Measurements from ENCODE around the gene CDC26. TPM values are rescaled to one million over a fixed set of nuclear protein-coding genes. Genes with fewer than 3 reads are reported as not detected.
"Not testable (repeated sequence)": the region's sequence is repeated elsewhere in the genome, so short reads cannot be mapped to it uniquely, and the experiment has no call there.

The CDC26 gene
- polyA plus RNA-seq, 1 donor from 2014 or later = 88.0 TPM

- no peaks in the 10 kb centered on the region for H3K9me2 ChIP-seq (ENCODE audit: insufficient read depth, low read length)
- H3K4me2 ChIP-seq (ENCODE audit: low read length) = no peak overlapping the region
- no peaks in the 10 kb centered on the region for H3F3A ChIP-seq (ENCODE audit: insufficient read depth, low read length, poor library complexity, severe bottlenecking)
- no peak overlapping the region for H2AFZ ChIP-seq (ENCODE audit: low read depth, low read length)
- no peaks in the 10 kb centered on the region for H4K20me1 ChIP-seq (ENCODE audit: insufficient read depth)
- H3K9me3 ChIP-seq (ENCODE audit: low read length) = no peaks in the 10 kb centered on the region
- peaks cover 8% of the 10 kb centered on the region for H3K36me3 ChIP-seq (ENCODE audit: insufficient read depth, low read length)
- TF ChIP-seq POLR2AphosphoS5 (IDR thresholded peaks at IDR 0.05) = no peak
- no peak for TF ChIP-seq CTCF (IDR thresholded peaks at IDR 0.05; ENCODE audit: poor library complexity, severe bottlenecking)
- no peak for TF ChIP-seq EZH2 (IDR thresholded peaks at IDR 0.05; ENCODE audit: borderline replicate concordance, insufficient read depth, low read length, poor library complexity, severe bottlenecking)
- TF ChIP-seq MXI1 (conservative IDR thresholded peaks at IDR 0.05; ENCODE audit: poor library complexity, severe bottlenecking) = no peak
- no peak for TF ChIP-seq TAF1 (IDR thresholded peaks at IDR 0.05; ENCODE audit: low read depth)
- no peak for TF ChIP-seq EP300 (conservative IDR thresholded peaks at IDR 0.05; ENCODE audit: poor library complexity, severe bottlenecking)
- TF ChIP-seq SMC3 (conservative IDR thresholded peaks at IDR 0.05; ENCODE audit: poor library complexity) = no peak
- TF ChIP-seq RAD21 (conservative IDR thresholded peaks at IDR 0.05) = no peak
- no peak for TF ChIP-seq REST (IDR thresholded peaks at IDR 0.05; ENCODE audit: borderline replicate concordance)
- H3K9ac ChIP-seq (ENCODE audit: low read length) = no peak overlapping the region
- no peak overlapping the region for H3K27ac ChIP-seq (ENCODE audit: low read length)
- H3K27me3 ChIP-seq (ENCODE audit: insufficient read depth, low read depth, low read length) = no peaks in the 10 kb centered on the region
- H3K79me2 ChIP-seq (replicated peaks; ENCODE audit: insufficient read depth, low read length) = no peaks in the 10 kb centered on the region
- no peak overlapping the region for H3K4me3 ChIP-seq (ENCODE audit: low read length)
Measured at GRCh38 chr9:113254991-113255390, 20.4 kb downstream of the CDC26 start.

- H3K4me3 ChIP-seq (ENCODE audit: low read length) = no peak overlapping the region
- no peaks in the 10 kb centered on the region for H3F3A ChIP-seq (ENCODE audit: insufficient read depth, low read length, poor library complexity, severe bottlenecking)
- H3K9me2 ChIP-seq (ENCODE audit: insufficient read depth, low read length) = no peaks in the 10 kb centered on the region
- H3K36me3 ChIP-seq (ENCODE audit: insufficient read depth, low read length) = no peaks in the 10 kb centered on the region
- no peaks in the 10 kb centered on the region for H4K20me1 ChIP-seq (ENCODE audit: insufficient read depth)
- no peak for TF ChIP-seq EP300 (conservative IDR thresholded peaks at IDR 0.05; ENCODE audit: poor library complexity, severe bottlenecking)
- TF ChIP-seq MXI1 (conservative IDR thresholded peaks at IDR 0.05; ENCODE audit: poor library complexity, severe bottlenecking) = no peak
- no peak for TF ChIP-seq CTCF (IDR thresholded peaks at IDR 0.05; ENCODE audit: poor library complexity, severe bottlenecking)
- TF ChIP-seq SMC3 (conservative IDR thresholded peaks at IDR 0.05; ENCODE audit: poor library complexity) = no peak
- TF ChIP-seq POLR2AphosphoS5 (IDR thresholded peaks at IDR 0.05) = no peak
- TF ChIP-seq REST (IDR thresholded peaks at IDR 0.05; ENCODE audit: borderline replicate concordance) = no peak
- TF ChIP-seq EZH2 (IDR thresholded peaks at IDR 0.05; ENCODE audit: borderline replicate concordance, insufficient read depth, low read length, poor library complexity, severe bottlenecking) = no peak
- TF ChIP-seq TAF1 (IDR thresholded peaks at IDR 0.05; ENCODE audit: low read depth) = no peak
- no peak for TF ChIP-seq RAD21 (conservative IDR thresholded peaks at IDR 0.05)
- no peaks in the 10 kb centered on the region for H3K9me3 ChIP-seq (ENCODE audit: low read length)
- no peaks in the 10 kb centered on the region for H3K79me2 ChIP-seq (replicated peaks; ENCODE audit: insufficient read depth, low read length)
- no peak overlapping the region for H3K27ac ChIP-seq (ENCODE audit: low read length)
- no peaks in the 10 kb centered on the region for H3K27me3 ChIP-seq (ENCODE audit: insufficient read depth, low read depth, low read length)
- no peak overlapping the region for H2AFZ ChIP-seq (ENCODE audit: low read depth, low read length)
- H3K4me2 ChIP-seq (ENCODE audit: low read length) = no peak overlapping the region
- no peak overlapping the region for H3K9ac ChIP-seq (ENCODE audit: low read length)
Measured at GRCh38 chr9:113250807-113251206, 24.6 kb downstream of the CDC26 start.

GRCh38 chr9:113249661-113250060 is 25.7 kb downstream of the CDC26 start:
- not testable (repeated sequence) for H3K36me3 ChIP-seq (ENCODE audit: insufficient read depth, low read length); H3K4me3 ChIP-seq (ENCODE audit: low read length); H3K9me2 ChIP-seq (ENCODE audit: insufficient read depth, low read length); H3K9ac ChIP-seq (ENCODE audit: low read length); H2AFZ ChIP-seq (ENCODE audit: low read depth, low read length); H3K27ac ChIP-seq (ENCODE audit: low read length); H4K20me1 ChIP-seq (ENCODE audit: insufficient read depth); H3K9me3 ChIP-seq (ENCODE audit: low read length); H3K4me2 ChIP-seq (ENCODE audit: low read length); H3F3A ChIP-seq (ENCODE audit: insufficient read depth, low read length, poor library complexity, severe bottlenecking); H3K79me2 ChIP-seq (replicated peaks; ENCODE audit: insufficient read depth, low read length); H3K27me3 ChIP-seq (ENCODE audit: insufficient read depth, low read depth, low read length)

All from neural cell (in vitro differentiated cells).